Hypothalamus (tissue), 51 donors: Measurements from ENCODE around the gene ZNF416.

Source experiments
- DNase-seq, 51 donors: peaks; one replicate each; lab custom pipeline; 2025; lab: John Stamatoyannopoulos, UW

The ZNF416 gene

DNA sequence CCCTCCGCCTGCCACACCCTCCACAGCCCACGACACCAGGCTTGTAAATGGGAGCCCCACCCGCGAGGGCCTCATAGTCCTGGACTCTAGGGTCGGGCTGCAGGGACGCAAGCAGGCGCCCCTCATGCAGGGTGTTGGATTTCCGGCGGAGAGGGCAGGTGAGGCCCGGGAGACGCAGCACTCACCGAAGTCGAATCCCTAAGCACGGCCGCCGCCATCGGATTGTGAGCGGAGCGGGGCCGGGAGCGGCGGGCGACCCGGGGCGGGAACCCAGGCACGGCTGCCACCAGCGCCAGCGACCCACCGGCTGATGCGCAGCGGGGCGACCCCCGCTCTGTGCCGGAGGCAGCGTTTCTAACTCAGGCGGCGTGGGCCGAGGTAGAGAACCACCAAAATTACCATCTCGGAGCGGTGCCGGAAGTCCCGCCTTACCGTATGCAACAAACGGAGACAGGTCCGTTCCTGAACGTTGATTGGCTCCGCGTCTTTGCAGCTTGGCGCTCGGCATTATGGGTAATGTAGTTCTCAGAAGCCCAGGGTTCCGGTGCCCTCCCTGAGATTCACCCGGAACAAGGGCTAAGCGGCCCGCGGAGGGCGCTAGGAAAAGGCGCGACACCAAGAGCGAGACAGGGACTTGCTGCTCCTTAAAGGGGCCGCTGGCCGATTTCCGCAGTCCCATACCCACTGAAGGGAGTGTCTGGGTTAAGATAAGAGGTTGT is at the start of gene ZNF416:
TSS of gene ZNF416 (minus strand) at position 425 of the 719 bp plus-strand sequence. CDS start at position 218, 207 bp downstream.
- peak; percentile 39 to 98 (median 94) for DNase-seq

- no peak for DNase-seq
Measured at GRCh38 chr19:57623091-57623490, 44.4 kb upstream of the ZNF416 start.

DNA sequence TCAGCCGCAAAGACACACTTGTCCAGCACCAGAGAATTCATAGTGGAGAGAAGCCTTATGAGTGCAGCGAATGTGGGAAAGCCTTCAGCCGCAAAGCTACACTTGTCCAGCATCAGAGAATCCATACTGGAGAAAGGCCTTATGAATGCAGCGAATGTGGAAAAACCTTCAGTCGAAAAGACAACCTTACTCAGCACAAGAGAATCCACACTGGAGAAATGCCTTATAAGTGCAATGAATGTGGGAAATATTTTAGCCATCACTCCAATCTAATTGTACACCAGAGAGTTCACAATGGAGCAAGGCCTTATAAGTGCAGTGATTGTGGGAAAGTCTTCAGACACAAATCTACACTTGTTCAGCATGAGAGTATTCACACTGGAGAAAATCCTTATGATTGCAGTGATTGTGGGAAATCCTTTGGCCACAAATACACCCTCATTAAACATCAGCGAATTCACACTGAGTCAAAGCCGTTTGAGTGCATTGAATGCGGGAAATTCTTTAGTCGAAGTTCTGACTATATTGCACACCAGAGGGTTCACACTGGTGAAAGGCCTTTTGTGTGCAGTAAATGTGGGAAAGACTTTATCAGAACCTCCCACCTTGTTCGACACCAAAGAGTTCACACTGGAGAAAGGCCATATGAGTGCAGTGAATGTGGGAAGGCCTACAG is 42.1 kb upstream of the ZNF416 start:
- no peak for DNase-seq

- DNase-seq: no peak
Measured at GRCh38 chr19:57615346-57615745, 36.6 kb upstream of the ZNF416 start.

- DNase-seq: peak; percentile 1 to 91 (median 80)
Measured at GRCh38 chr19:57613941-57614743, 35.4 kb upstream of the ZNF416 start, which contains the start of gene ZNF134. Gene ZNF134 (plus strand): TSS chr19:57614242. CDS start chr19:57619469, 5,227 bp downstream.

DNA sequence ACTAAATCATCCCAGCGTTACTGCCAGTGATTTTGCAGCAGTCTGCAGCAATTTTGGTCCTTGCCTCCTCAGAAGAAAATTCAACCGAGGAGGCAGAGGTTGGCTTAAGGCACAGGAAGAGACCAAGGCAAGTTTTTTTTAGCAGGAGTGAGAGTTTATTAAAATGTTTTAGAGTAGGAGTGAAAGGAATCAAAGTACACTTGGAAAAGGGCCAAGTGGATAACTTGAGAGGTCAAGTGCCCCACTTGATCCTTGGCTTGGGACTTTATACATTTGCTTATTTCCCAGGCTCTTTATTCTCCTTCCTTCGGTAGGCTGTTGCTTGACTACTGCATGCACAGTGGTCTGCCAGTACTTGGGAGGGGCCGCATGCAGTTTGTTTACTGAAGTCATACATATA is 32.4 kb upstream of the ZNF416 start:
- DNase-seq: no peak

DNA sequence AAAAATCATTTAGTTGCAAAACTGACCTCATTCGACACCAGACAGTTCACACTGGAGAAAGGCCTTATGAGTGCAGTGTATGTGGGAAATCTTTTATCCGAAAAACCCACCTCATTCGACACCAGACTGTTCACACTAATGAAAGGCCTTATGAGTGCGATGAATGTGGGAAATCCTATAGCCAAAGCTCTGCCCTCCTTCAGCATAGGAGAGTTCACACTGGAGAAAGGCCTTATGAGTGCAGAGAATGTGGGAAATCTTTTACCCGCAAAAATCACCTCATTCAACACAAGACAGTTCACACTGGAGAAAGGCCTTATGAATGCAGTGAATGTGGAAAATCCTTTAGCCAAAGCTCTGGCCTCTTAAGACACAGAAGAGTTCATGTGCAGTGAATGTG is 28.2 kb upstream of the ZNF416 start:
- DNase-seq: no peak

DNA sequence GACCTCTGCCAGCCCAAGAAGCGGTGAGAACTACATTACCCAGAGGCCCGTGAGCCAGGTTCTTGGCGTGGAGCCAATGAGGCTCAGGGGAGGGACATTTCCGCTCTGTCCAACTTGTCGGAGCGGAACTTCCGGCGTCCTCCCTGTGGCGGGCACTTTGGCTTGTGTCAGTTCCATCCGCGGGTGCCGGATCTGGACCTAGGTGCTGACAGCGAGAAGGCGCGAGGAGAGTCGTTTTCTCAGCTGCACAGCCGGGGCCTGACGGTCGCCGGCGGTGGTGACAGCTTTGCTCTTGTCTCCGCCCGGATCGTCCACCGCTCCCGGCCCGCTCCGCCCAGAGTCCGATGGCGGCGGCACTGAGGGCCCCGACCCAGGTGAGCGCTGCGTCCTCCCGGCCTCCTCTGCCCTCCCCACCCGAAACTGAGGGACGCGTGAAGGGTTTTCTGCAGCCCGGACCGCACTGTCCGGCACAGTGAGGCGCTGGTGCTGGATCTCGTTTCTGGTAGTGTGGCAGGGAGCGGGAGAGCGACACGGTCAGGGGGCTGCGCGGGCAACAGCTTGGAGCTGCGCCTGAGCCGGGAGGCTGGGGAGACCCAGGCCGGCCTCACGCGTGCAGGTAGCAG is 21.2 kb upstream of the ZNF416 start, which contains the start of gene ZNF530:
TSS of gene ZNF530 (plus strand) at position 125 of the 623 bp plus-strand sequence. CDS start 4,461 bp downstream, outside the sequence.
- peak; percentile 41 to 95 (median 85) for DNase-seq

- DNase-seq: no peak
Measured at GRCh38 chr19:57599377-57599760, 20.7 kb upstream of the ZNF416 start.

GRCh38 chr19:57587529-57587928 is 8.8 kb upstream of the ZNF416 start:
- no peak for DNase-seq

- DNase-seq: peak; percentile 42 to 98 (median 89)
Measured at GRCh38 chr19:57583521-57584416, 5.1 kb upstream of the ZNF416 start, which contains the start of gene ZIK1. Gene ZIK1 (plus strand): TSS chr19:57584145. CDS start chr19:57584357, 212 bp downstream.

DNA sequence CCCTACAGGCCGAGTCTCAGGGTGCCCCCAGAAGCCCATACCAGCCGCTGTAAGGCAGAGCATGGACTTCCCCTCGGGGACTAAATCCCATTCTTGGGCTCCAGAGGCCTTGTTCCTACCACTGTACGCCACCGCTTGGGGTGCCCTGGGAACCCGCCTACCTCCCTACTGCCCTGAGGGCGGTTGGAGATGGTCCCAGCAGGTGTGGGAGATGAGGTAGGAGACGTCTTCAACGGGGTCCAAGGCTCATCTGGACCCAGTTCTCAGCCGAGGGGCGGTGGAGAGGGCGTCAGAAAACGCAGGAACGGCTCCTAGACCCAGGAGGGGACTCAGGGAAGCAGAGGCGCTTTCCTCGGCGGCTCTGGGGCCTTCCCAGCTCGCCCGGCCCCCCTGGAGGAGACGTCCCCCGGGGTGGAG is 4.4 kb upstream of the ZNF416 start:
- DNase-seq: no peak

- DNase-seq: no peak
Measured at GRCh38 chr19:57576661-57577060, 2.0 kb downstream of the ZNF416 start.

- no peak for DNase-seq
Measured at GRCh38 chr19:57572415-57572947, 6.2 kb downstream of the ZNF416 start.

DNA sequence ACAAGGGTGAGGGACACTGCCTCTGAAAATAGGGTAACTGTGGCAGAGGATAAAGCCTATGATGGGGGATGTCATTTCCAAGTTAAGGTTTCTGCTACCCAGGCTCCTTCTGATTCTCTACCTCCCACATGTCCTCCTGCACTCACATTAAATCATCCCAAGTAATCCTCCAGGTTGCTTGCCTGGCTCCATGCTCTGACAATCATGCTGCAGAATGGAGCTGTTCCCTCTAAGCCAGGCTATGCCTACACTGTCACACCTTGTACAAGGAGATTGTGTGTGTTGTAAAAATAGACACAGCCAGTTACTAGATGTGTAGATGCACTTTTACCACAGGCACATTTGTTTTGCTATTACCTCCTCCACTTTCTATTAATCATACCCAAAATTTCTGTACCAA is 8.0 kb downstream of the ZNF416 start:
- DNase-seq: peak in 1 of 51 donors; percentile 6

DNA sequence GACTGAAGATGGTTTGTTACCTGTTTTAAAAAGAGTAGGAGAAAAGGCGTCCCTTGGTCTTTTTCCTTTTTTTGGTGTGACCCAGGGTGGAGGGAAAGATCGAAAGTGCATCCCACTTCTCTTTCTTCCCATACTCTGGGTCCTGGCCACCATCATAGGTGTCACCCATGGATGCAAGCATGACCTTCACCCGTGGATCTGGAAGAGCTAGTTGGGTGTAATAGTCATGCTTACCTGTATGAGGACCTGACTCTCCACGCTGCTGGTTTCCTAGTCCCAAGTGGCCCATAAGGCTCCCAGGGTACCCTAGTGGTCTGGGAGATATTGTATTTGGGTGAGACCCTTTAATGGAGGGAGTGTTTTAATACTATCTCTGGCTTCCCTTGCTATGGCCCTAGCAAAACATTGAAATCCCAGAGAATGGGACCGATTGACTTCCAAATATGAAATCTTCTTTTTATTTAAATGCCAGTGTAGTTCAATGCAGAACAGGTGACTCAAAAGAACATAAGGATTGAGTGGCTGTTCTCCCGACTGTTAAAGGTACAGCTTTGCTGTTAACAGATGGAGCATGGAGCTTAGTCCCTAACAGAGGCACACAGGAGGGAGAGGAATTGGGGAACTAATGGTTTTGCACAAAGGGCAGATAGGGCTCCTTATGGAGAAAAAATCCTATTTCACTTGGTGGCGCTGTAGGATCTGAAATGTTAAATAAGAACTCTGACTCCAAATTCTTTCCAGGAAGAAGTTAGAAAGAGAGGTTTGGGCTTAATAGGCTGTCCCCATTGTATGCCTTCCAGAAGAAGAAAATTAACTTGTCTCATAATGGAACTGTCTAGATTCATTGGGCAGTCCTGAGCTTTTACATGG is 12.1 kb downstream of the ZNF416 start:
- DNase-seq: no peak

DNA sequence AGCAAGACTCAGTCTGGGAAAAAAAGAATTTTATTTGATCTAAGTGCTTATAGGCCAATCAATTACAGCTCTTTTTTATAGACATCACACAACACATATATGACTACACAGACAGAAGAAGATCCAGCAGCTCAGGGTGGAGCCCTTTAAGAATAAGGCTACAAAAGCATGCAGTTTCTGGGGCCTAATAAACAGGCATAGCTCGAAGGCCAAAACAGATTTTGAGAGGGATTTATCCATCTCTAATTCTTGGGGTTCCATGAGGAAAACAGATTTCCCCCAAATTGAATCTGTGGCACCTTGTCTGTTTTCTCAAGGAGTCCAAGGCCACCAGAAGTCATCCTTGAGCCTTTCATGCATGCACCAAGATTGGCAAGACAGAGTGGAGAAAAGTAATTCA is 15.2 kb downstream of the ZNF416 start:
- no peak for DNase-seq

GRCh38 chr19:57560049-57560491 is 18.6 kb downstream of the ZNF416 start:
- DNase-seq: peak in 7 of 51 donors; percentile 3 to 51 (median 22)
